Measurements from ENCODE around the gene RAB27A. TPM values are rescaled to one million over a fixed set of nuclear protein-coding genes. Genes with fewer than 3 reads are reported as not detected.

The RAB27A gene
- polyA plus RNA-seq, 1 donor: 28.1 TPM

GRCh38 chr15:55196458-55197361 is 92.9 kb downstream of the RAB27A start, which contains the start of gene RSL24D1:
RSL24D1 (minus strand) TSS chr15:55196941; CDS start chr15:55196890, 51 bp downstream.
- peak within 1 kb of the TSS; percentile 84 for H3K27ac ChIP-seq (ENCODE audit: low read length)
- DNase-seq: peak; percentile 99
- WGBS (ENCODE audit: insufficient coverage, low lambda C conversion rate): no CpG with 5 or more reads among the region's 62 CpGs
- H3K4me1 ChIP-seq (ENCODE audit: control insufficient read depth, insufficient read depth, low read length): peaks cover 11% of the 10 kb centered on the region
- no peaks in the 10 kb centered on the region for H3K9me3 ChIP-seq (ENCODE audit: control insufficient read depth, low read depth, low read length)
- H3K36me3 ChIP-seq (ENCODE audit: control insufficient read depth, insufficient read depth, low read length): peaks cover 6% of the 10 kb centered on the region
- no peaks in the 10 kb centered on the region for H3K27me3 ChIP-seq (ENCODE audit: control insufficient read depth, insufficient read depth, low read length)
- H3K4me3 ChIP-seq (ENCODE audit: low read length): peak within 1 kb of the TSS; percentile 80

- DNase-seq: no peak
- peaks cover 11% of the 10 kb centered on the region for H3K4me1 ChIP-seq (ENCODE audit: control insufficient read depth, insufficient read depth, low read length)
- H3K9me3 ChIP-seq (ENCODE audit: control insufficient read depth, low read depth, low read length): no peaks in the 10 kb centered on the region
- H3K27ac ChIP-seq (ENCODE audit: low read length): peak overlapping the region; percentile 84
- peak overlapping the region; percentile 80 for H3K4me3 ChIP-seq (ENCODE audit: low read length)
- WGBS (ENCODE audit: insufficient coverage, low lambda C conversion rate): 0% methylated on average over 7 of the region's 9 CpGs
- peaks cover 11% of the 10 kb centered on the region for H3K36me3 ChIP-seq (ENCODE audit: control insufficient read depth, insufficient read depth, low read length)
- H3K27me3 ChIP-seq (ENCODE audit: control insufficient read depth, insufficient read depth, low read length): no peaks in the 10 kb centered on the region
These were observed 93.6 kb downstream of the RAB27A start for GRCh38 chr15:55195996-55196395.

GRCh38 chr15:55194256-55194655 is 95.4 kb downstream of the RAB27A start:
- Histone ChIP-seq H3K27me3 (ENCODE audit: control insufficient read depth, insufficient read depth, low read length) (no peaks in the 10 kb centered on the region), H3K27ac (ENCODE audit: low read length) (no peak overlapping the region), H3K9me3 (ENCODE audit: control insufficient read depth, low read depth, low read length) (no peaks in the 10 kb centered on the region), H3K4me1 (ENCODE audit: control insufficient read depth, insufficient read depth, low read length) (peaks cover 11% of the 10 kb centered on the region), H3K36me3 (ENCODE audit: control insufficient read depth, insufficient read depth, low read length) (peaks cover 18% of the 10 kb centered on the region), H3K4me3 (ENCODE audit: low read length) (no peak overlapping the region)
- DNase-seq: no peak

DNA sequence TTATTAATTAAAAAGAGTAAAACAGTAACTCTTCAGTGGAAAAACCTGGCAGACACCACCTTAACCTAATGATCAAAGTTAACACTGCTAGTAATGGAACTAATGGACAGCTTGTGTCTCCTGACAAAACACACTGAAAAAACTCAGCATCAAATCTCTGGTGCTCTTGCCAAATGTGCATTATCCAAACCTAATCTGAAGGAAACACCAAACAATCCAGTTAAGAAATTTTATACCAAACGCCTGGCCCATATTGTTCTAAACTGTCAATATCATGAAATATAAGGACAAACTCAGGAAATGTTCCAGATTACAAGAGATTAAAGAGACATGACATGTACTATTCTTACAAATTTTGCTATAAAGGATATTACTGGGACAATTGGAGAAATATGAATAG is 103.3 kb downstream of the RAB27A start:
- Histone ChIP-seq H3K27me3 (ENCODE audit: control insufficient read depth, insufficient read depth, low read length) (no peaks in the 10 kb centered on the region), H3K4me1 (ENCODE audit: control insufficient read depth, insufficient read depth, low read length) (no peaks in the 10 kb centered on the region), H3K27ac (ENCODE audit: low read length) (no peak overlapping the region), H3K9me3 (ENCODE audit: control insufficient read depth, low read depth, low read length) (no peaks in the 10 kb centered on the region), H3K4me3 (ENCODE audit: low read length) (no peak overlapping the region), H3K36me3 (ENCODE audit: control insufficient read depth, insufficient read depth, low read length) (peaks cover 29% of the 10 kb centered on the region)
- DNase-seq: no peak
- 100% methylated on average over 1 of the region's 1 CpG for WGBS (ENCODE audit: insufficient coverage, low lambda C conversion rate)

DNA sequence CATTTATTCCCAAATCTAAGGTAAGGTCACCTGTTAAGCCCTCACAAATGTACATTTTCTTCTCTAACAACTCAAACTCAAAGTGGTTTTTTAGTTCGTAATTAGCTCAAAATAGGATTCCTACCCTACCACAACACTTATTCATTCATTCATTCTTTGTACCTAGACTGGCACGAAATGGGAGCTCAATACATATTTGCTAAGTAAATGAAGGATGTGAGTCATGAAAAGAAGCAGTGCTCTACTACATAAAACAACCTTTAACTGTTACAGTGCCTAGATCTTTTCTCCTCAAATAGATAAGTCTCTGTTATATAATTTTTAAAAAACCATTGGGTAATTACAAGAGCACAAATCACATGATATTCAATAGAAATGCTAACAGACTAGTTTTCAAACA is 105.9 kb downstream of the RAB27A start:
- 80% methylated on average over 2 of the region's 2 CpGs for WGBS (ENCODE audit: insufficient coverage, low lambda C conversion rate)
- Histone ChIP-seq H3K27me3 (ENCODE audit: control insufficient read depth, insufficient read depth, low read length) (no peaks in the 10 kb centered on the region), H3K4me1 (ENCODE audit: control insufficient read depth, insufficient read depth, low read length) (no peaks in the 10 kb centered on the region), H3K9me3 (ENCODE audit: control insufficient read depth, low read depth, low read length) (no peaks in the 10 kb centered on the region), H3K27ac (ENCODE audit: low read length) (no peak overlapping the region), H3K36me3 (ENCODE audit: control insufficient read depth, insufficient read depth, low read length) (peaks cover 32% of the 10 kb centered on the region), H3K4me3 (ENCODE audit: low read length) (no peak overlapping the region)
- DNase-seq: no peak

- Histone ChIP-seq H3K4me3 (ENCODE audit: low read length) (no peak overlapping the region), H3K36me3 (ENCODE audit: control insufficient read depth, insufficient read depth, low read length) (peaks cover 26% of the 10 kb centered on the region), H3K27ac (ENCODE audit: low read length) (no peak overlapping the region), H3K9me3 (ENCODE audit: control insufficient read depth, low read depth, low read length) (no peaks in the 10 kb centered on the region), H3K27me3 (ENCODE audit: control insufficient read depth, insufficient read depth, low read length) (no peaks in the 10 kb centered on the region), H3K4me1 (ENCODE audit: control insufficient read depth, insufficient read depth, low read length) (no peaks in the 10 kb centered on the region)
- DNase-seq: no peak
These were observed 110.5 kb downstream of the RAB27A start for GRCh38 chr15:55179141-55179540.

DNA sequence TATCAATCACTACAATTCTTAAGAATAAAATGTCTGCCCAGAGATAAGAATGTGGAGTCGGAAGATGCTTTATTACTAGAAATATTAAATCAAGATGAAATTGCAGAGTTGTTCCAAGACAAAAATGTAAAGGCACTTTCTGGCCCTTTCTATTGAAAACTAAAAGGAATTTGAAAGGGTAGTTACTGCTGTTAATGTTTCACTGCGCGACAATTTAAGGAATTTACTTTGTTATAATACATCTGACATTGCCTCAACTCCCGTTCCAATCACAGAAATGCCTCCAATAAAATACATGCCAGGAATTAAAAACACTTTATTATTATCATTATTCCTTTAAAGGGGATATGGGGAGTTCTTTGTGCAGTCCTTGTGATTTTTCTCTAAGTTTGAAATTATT is 119.3 kb downstream of the RAB27A start:
- Histone ChIP-seq H3K9me3 (ENCODE audit: control insufficient read depth, low read depth, low read length) (no peaks in the 10 kb centered on the region), H3K27me3 (ENCODE audit: control insufficient read depth, insufficient read depth, low read length) (no peaks in the 10 kb centered on the region), H3K36me3 (ENCODE audit: control insufficient read depth, insufficient read depth, low read length) (no peaks in the 10 kb centered on the region), H3K27ac (ENCODE audit: low read length) (no peak overlapping the region), H3K4me1 (ENCODE audit: control insufficient read depth, insufficient read depth, low read length) (no peaks in the 10 kb centered on the region), H3K4me3 (ENCODE audit: low read length) (no peak overlapping the region)
- WGBS (ENCODE audit: insufficient coverage, low lambda C conversion rate): 70% methylated on average over 4 of the region's 4 CpGs
- no peak for DNase-seq

DNA sequence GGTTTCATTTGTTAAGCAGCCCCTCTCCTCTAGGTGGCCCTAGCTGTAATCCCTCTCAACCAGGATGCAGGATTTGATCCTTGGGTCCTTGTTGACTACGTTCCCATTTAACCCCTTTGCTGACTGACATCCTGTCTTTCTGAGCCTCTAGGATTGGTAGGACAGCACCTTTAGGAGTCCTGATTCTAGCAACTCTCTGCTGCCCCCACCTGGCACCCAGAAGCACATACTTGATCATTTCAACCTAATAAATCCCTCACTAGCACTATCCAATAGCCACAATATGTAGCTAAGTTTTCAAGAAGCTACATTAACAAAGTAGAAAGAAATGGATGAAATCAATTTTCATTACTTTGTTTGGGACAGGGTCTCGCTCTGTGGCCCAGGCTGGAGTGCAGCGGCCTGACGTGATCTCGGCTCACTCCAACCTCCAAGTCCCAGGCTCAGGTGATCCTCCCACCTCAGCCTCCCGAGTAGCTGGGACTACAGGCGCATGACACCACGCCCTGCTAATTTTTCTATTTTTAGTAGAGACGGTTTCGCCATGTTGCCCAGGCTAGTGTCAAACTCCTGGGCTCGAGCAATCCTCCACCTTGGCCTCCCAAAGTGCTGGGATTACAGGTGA is 121.2 kb downstream of the RAB27A start:
- no CpG with 5 or more reads among the region's 11 CpGs for WGBS (ENCODE audit: insufficient coverage, low lambda C conversion rate)
- no peaks in the 10 kb centered on the region for H3K4me1 ChIP-seq (ENCODE audit: control insufficient read depth, insufficient read depth, low read length)
- no peak overlapping the region for H3K27ac ChIP-seq (ENCODE audit: low read length)
- DNase-seq: peak; percentile 32 to 42
- H3K4me3 ChIP-seq (ENCODE audit: low read length): no peak overlapping the region
- no peaks in the 10 kb centered on the region for H3K36me3 ChIP-seq (ENCODE audit: control insufficient read depth, insufficient read depth, low read length)
- H3K27me3 ChIP-seq (ENCODE audit: control insufficient read depth, insufficient read depth, low read length): no peaks in the 10 kb centered on the region
- no peaks in the 10 kb centered on the region for H3K9me3 ChIP-seq (ENCODE audit: control insufficient read depth, low read depth, low read length)

DNA sequence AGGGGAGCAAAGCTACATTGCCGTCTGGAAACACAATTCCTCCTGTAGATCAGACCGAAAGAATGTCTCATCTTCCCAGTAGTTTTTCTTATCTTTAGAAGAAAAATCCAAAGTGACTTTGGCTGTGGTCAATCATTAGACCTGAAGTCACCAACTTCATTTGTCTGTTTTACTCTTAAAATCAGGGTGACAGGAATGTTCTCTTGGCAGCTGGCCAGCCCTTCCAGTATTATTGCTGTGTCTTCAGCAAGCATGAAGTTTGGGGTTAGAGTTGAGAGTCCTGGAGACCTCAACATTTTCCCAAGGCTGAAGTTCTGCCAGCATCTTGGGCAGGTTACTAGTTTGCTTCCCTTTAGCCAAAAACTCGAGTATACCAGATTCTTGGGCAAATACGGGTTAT is 125.3 kb downstream of the RAB27A start:
- Histone ChIP-seq H3K9me3 (ENCODE audit: control insufficient read depth, low read depth, low read length) (no peaks in the 10 kb centered on the region), H3K36me3 (ENCODE audit: control insufficient read depth, insufficient read depth, low read length) (no peaks in the 10 kb centered on the region), H3K4me1 (ENCODE audit: control insufficient read depth, insufficient read depth, low read length) (no peaks in the 10 kb centered on the region), H3K27me3 (ENCODE audit: control insufficient read depth, insufficient read depth, low read length) (no peaks in the 10 kb centered on the region), H3K4me3 (ENCODE audit: low read length) (no peak overlapping the region), H3K27ac (ENCODE audit: low read length) (no peak overlapping the region)
- DNase-seq: no peak
- no CpG with 5 or more reads among the region's 4 CpGs for WGBS (ENCODE audit: insufficient coverage, low lambda C conversion rate)
